Measurements from ENCODE around the gene STRADB. TPM values are rescaled to one million over a fixed set of nuclear protein-coding genes. Genes with fewer than 3 reads are reported as not detected.

The STRADB gene
- total RNA-seq, 1 experiment from 2014 or later: 17.4 TPM

DNA sequence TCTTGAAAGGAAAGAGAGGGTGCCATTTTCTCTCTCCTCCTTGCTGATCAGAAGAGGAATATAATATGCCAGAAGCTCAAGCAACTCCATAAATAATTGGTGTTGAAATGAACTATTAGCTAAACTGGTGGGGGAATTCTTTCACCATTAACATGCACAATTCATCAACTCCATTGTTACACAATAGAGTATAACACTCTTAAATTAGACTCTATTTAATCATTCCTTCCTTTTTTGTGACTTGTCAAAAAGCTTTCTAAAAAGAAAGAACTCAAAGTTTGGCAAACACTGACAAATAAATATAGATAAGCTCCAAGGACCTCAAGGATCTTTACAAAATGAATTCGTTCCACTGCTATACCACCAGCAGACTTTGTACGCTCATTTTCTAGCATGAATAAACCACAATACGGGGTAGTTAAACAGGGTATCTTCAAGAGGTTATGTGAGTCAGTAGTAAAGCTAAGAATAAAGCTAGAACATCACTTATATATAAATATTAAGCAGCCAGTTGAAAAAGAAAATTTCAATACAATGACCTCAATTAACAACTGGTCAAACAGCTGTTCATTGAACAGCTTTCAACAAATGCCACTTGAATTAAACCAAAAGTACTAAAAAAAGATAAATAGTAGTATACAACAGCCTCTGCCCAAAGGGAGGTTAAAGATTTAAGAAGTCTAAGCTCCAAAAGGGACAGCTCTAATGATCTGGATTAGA lies 6.6 kb upstream of the STRADB start:
- H3K9me3 ChIP-seq (ENCODE audit: control insufficient read depth in 1 of 2, insufficient read depth in 1 of 2, low read depth in 1 of 2, low read length in 2 of 2): no peaks in the 10 kb centered on the region
- DNase-seq (ENCODE audit: low read depth, low spot score) (no peak), ATAC-seq (no peak)
- H3K4me3 ChIP-seq (replicated peaks in 1 of 2; ENCODE audit: low read depth in 1 of 2, low read length in 2 of 2): no peak overlapping the region
- RAD21 ChIA-PET (ENCODE audit: low non-redundant PET in 1 of 2, low total read pairs in 2 of 2, uncharacterized antibody in 2 of 2, unreplicated experiment in 2 of 2): no interaction called here
- H2AFZ ChIP-seq (ENCODE audit: low read depth, low read length, poor library complexity, severe bottlenecking): no peak overlapping the region
- H4K20me1 ChIP-seq (ENCODE audit: insufficient read depth): no peaks in the 10 kb centered on the region
- no peaks in the 10 kb centered on the region for H3K27me3 ChIP-seq (ENCODE audit: insufficient read depth, low read length)
- H3K79me2 ChIP-seq (ENCODE audit: insufficient read depth, low read length): no peaks in the 10 kb centered on the region
- no peaks in the 10 kb centered on the region for H3K36me3 ChIP-seq (ENCODE audit: control insufficient read depth in 1 of 2, insufficient read depth in 2 of 2, low read length in 2 of 2)
- POLR2A ChIA-PET: no interaction called here
- no peak overlapping the region for H3K4me2 ChIP-seq (ENCODE audit: low read length)
- intact Hi-C loops (cut with micrococcal nuclease): no loop called here
- TF ChIP-seq, protein P1, sequence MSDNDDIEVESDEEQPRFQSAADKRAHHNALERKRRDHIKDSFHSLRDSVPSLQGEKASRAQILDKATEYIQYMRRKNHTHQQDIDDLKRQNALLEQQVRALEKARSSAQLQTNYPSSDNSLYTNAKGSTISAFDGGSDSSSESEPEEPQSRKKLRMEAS (IDR thresholded peaks at IDR 0.05): no peak
- TF ChIP-seq SP1 (IDR thresholded peaks at IDR 0.05; ENCODE audit: low read depth) (no peak), FOSL1 (IDR thresholded peaks at IDR 0.05; ENCODE audit: low read depth) (no peak), CBX3 (IDR thresholded peaks at IDR 0.05; ENCODE audit: low read depth) (no peak), JUND (IDR thresholded peaks at IDR 0.05) (no peak), EZH2 (IDR thresholded peaks at IDR 0.05) (no peak), POLR2A (IDR thresholded peaks at IDR 0.05; ENCODE audit: borderline replicate concordance, extremely low read depth, insufficient read depth, insufficient read length) (no peak), ELF1 (IDR thresholded peaks at IDR 0.05; ENCODE audit: borderline replicate concordance, low read depth) (no peak), EZH2phosphoT487 (IDR thresholded peaks at IDR 0.05; ENCODE audit: borderline replicate concordance) (no peak), SIN3A (IDR thresholded peaks at IDR 0.05; ENCODE audit: low read depth) (no peak), YY1 (IDR thresholded peaks at IDR 0.05; ENCODE audit: extremely low read depth, insufficient replicate concordance, low read depth, low read length) (no peak), CEBPB (IDR thresholded peaks at IDR 0.05; ENCODE audit: low read depth) (no peak), ZNF274 (IDR thresholded peaks at IDR 0.05; ENCODE audit: low read depth, low read length) (no peak), ZFX (IDR thresholded peaks at IDR 0.05) (no peak)
- TF ChIP-seq, protein P2, sequence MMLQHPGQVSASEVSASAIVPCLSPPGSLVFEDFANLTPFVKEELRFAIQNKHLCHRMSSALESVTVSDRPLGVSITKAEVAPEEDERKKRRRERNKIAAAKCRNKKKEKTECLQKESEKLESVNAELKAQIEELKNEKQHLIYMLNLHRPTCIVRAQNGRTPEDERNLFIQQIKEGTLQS (IDR thresholded peaks at IDR 0.05): no peak
- no TSS peak for BruUV-seq (replicated peaks)
- no peak overlapping the region for H3K9ac ChIP-seq (ENCODE audit: low read length)
- no peak overlapping the region for H3K27ac ChIP-seq (ENCODE audit: low read depth, low read length)
- no peaks in the 10 kb centered on the region for H3K9me2 ChIP-seq (ENCODE audit: insufficient read depth)
- CTCF ChIA-PET: no interaction called here
- peaks cover 19 to 21% of the 10 kb centered on the region in 2 experiments for H3K4me1 ChIP-seq (ENCODE audit: control insufficient read depth in 1 of 2, insufficient read depth in 2 of 2, low read length in 2 of 2)

Data from HCT116 (cell line).